ENCODE results near the gene RCOR2. TPM values are rescaled to one million over a fixed set of nuclear protein-coding genes. Genes with fewer than 3 reads are reported as not detected.

RCOR2 gene
- total RNA-seq, 1 experiment from 2014 or later: 3.9 TPM

- Histone ChIP-seq H3K4me3 (ENCODE audit: low read depth, low read length, poor library complexity, severe bottlenecking) (no peak overlapping the region), H3K27me3 (replicated peaks; ENCODE audit: insufficient read depth, low read depth, low read length, poor library complexity) (no peaks in the 10 kb centered on the region), H3K9me3 (ENCODE audit: low read depth, low read length, poor library complexity, severe bottlenecking) (no peaks in the 10 kb centered on the region), H3K36me3 (ENCODE audit: insufficient read depth, low read length, poor library complexity, severe bottlenecking) (no peaks in the 10 kb centered on the region), H3K27ac (ENCODE audit: low read depth, low read length, poor library complexity, severe bottlenecking) (peak overlapping the region; percentile 58), H3K4me1 (ENCODE audit: insufficient read depth, low read length, poor library complexity, severe bottlenecking) (peaks cover 16% of the 10 kb centered on the region)
- intact Hi-C loops (cut with micrococcal nuclease; ENCODE audit: unreplicated experiment): no loop called here
- BruUV-seq (replicated peaks): no TSS peak
- TF ChIP-seq CTCF (conservative IDR thresholded peaks at IDR 0.05; ENCODE audit: low read depth, low read length): no peak
- no peak for TF ChIP-seq EZH2 (IDR thresholded peaks at IDR 0.05; ENCODE audit: borderline replicate concordance, low read depth, low read length, poor library complexity, severe bottlenecking)
- DNase-seq (ENCODE audit: low spot score): peak; percentile 81
- ChIA-PET CTCF (interaction anchor here (1.5 kb wide), 1 partner anchor 16 kb away, joined by 4 read pairs; no protein-coding TSS in a partner anchor), POLR2A (ENCODE audit: low non-redundant PET) (interaction anchor here (0.5 to 0.7 kb wide), 2 partner anchors 9 to 45 kb away, joined by 3 read pairs; partner anchors contain the start of gene RCOR2)
Observed at GRCh38 chr11:63961608-63962412, 44.8 kb upstream of the RCOR2 start.

GRCh38 chr11:63958008-63958407 is 41.0 kb upstream of the RCOR2 start:
- ChIA-PET POLR2A (ENCODE audit: low non-redundant PET) (no interaction called here), CTCF (interaction anchor here (0.5 to 0.6 kb wide), 2 partner anchors 11 to 103 kb away, joined by 3 to 4 read pairs; no protein-coding TSS in a partner anchor)
- TF ChIP-seq EZH2 (IDR thresholded peaks at IDR 0.05; ENCODE audit: borderline replicate concordance, low read depth, low read length, poor library complexity, severe bottlenecking) (no peak), CTCF (conservative IDR thresholded peaks at IDR 0.05; ENCODE audit: low read depth, low read length) (no peak)
- no peaks in the 10 kb centered on the region for H3K27me3 ChIP-seq (replicated peaks; ENCODE audit: insufficient read depth, low read depth, low read length, poor library complexity)
- no TSS peak for BruUV-seq (replicated peaks)
- H3K27ac ChIP-seq (ENCODE audit: low read depth, low read length, poor library complexity, severe bottlenecking): peak overlapping the region; percentile 21
- no peaks in the 10 kb centered on the region for H3K9me3 ChIP-seq (ENCODE audit: low read depth, low read length, poor library complexity, severe bottlenecking)
- intact Hi-C loops (cut with micrococcal nuclease; ENCODE audit: unreplicated experiment): no loop called here
- no peak overlapping the region for H3K4me3 ChIP-seq (ENCODE audit: low read depth, low read length, poor library complexity, severe bottlenecking)
- DNase-seq (ENCODE audit: low spot score): no peak
- peaks cover 28% of the 10 kb centered on the region for H3K36me3 ChIP-seq (ENCODE audit: insufficient read depth, low read length, poor library complexity, severe bottlenecking)
- peaks cover 16% of the 10 kb centered on the region for H3K4me1 ChIP-seq (ENCODE audit: insufficient read depth, low read length, poor library complexity, severe bottlenecking)

GRCh38 chr11:63952570-63952969 is 35.6 kb upstream of the RCOR2 start:
- CTCF ChIA-PET: no interaction called here
- POLR2A ChIA-PET (ENCODE audit: low non-redundant PET): interaction anchor here (0.6 to 1.0 kb wide), 2 partner anchors 9 to 10 kb away, joined by 3 read pairs; no protein-coding TSS in a partner anchor
- H3K4me3 ChIP-seq (ENCODE audit: low read depth, low read length, poor library complexity, severe bottlenecking): no peak overlapping the region
- BruUV-seq (replicated peaks): no TSS peak
- DNase-seq (ENCODE audit: low spot score): no peak
- no peaks in the 10 kb centered on the region for H3K27me3 ChIP-seq (replicated peaks; ENCODE audit: insufficient read depth, low read depth, low read length, poor library complexity)
- H3K9me3 ChIP-seq (ENCODE audit: low read depth, low read length, poor library complexity, severe bottlenecking): no peaks in the 10 kb centered on the region
- H3K36me3 ChIP-seq (ENCODE audit: insufficient read depth, low read length, poor library complexity, severe bottlenecking): peaks cover 50% of the 10 kb centered on the region
- no peaks in the 10 kb centered on the region for H3K4me1 ChIP-seq (ENCODE audit: insufficient read depth, low read length, poor library complexity, severe bottlenecking)
- TF ChIP-seq EZH2 (IDR thresholded peaks at IDR 0.05; ENCODE audit: borderline replicate concordance, low read depth, low read length, poor library complexity, severe bottlenecking) (no peak), CTCF (conservative IDR thresholded peaks at IDR 0.05; ENCODE audit: low read depth, low read length) (no peak)
- intact Hi-C loops (cut with micrococcal nuclease; ENCODE audit: unreplicated experiment): no loop called here
- H3K27ac ChIP-seq (ENCODE audit: low read depth, low read length, poor library complexity, severe bottlenecking): no peak overlapping the region

Data from A673 (cell line).